ENCODE measurements around the gene MLLT3.

MLLT3 gene

DNA sequence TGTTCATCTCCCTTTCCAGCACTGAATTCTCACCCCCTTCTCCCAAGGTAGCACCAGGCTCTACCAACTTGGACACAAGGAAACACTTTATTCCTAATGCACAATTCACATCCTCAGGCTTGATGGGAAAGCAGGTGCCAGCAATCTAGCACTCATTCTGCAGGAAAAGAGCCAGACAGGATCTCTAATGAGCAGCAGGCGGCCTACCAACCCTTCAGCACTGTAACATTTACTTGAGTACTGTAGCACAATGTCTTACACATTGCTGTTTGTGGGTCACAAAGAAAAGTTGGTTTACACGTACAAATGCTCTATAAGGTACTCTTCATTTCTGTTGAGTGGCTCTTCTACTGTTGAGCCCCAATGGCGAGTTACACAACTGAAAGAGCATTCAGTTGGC, 254.4 kb downstream of the MLLT3 start:
- peaks cover 8% of the 10 kb centered on the region for H3K36me3 ChIP-seq (ENCODE audit: insufficient read depth, low read length)
- no peaks in the 10 kb centered on the region for H3K4me1 ChIP-seq (ENCODE audit: insufficient read depth, low read length)
- no peaks in the 10 kb centered on the region for H3K27me3 ChIP-seq (ENCODE audit: insufficient read depth, low read length)
- H3K4me3 ChIP-seq (ENCODE audit: low read length), result no peak overlapping the region
- H3K9me3 ChIP-seq (ENCODE audit: low read length), result no peaks in the 10 kb centered on the region
- no peak overlapping the region for H2AFZ ChIP-seq (ENCODE audit: low read depth, low read length)

DNA sequence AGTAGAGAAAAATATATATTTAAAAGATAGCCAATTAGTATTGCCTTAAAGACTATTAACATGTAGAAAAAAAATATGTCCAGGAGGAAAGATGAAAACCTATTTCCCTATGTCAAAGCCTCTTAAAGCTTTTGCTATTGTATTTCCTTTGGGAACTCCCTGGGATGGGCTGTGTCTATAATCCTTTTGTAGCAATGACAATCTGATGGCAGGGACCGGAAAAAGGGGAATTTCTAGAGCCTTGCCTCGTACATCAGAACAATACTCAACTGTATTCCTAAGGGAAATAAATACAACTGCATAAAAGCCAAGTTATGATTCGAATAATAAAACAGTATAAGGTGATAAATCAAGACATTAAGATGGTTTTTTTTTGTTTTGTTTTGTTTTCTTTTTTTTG, 257.3 kb downstream of the MLLT3 start:
- H3K4me3 ChIP-seq (ENCODE audit: low read length), result no peak overlapping the region
- no peaks in the 10 kb centered on the region for H3K4me1 ChIP-seq (ENCODE audit: insufficient read depth, low read length)
- H3K9me3 ChIP-seq (ENCODE audit: low read length), result no peaks in the 10 kb centered on the region

DNA sequence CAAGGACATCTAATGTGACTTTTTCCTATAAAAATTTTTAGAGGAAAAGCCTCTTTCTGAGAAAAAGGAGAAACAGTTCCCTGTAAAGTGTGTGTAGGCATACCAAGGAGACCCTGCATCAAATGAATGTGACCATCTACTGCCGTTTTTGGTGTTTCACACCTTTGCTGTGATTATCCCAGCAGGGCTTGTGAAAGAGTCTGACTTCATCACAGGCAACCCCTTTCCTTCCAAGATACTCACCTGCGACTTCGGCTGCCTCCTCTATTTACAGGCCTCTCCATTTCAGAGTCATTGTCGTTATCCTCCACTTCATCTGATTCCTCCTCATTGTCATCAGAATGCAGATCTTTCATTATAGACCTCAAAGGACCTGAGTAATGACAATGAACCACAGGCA, 259.1 kb downstream of the MLLT3 start:
- Histone ChIP-seq H3K4me3 (ENCODE audit: low read length) (no peak overlapping the region), H3K9me3 (ENCODE audit: low read length) (no peaks in the 10 kb centered on the region), H3K4me1 (ENCODE audit: insufficient read depth, low read length) (no peaks in the 10 kb centered on the region), H3K36me3 (ENCODE audit: insufficient read depth, low read length) (peaks cover 28% of the 10 kb centered on the region), H2AFZ (ENCODE audit: low read depth, low read length) (no peak overlapping the region), H3K27me3 (ENCODE audit: insufficient read depth, low read length) (no peaks in the 10 kb centered on the region)

More for the DNA sequence above, 257.3 kb downstream of the MLLT3 start:
- H3K36me3 ChIP-seq (ENCODE audit: insufficient read depth, low read length), result peaks cover 26% of the 10 kb centered on the region
- no peak overlapping the region for H2AFZ ChIP-seq (ENCODE audit: low read depth, low read length)
- H3K27me3 ChIP-seq (ENCODE audit: insufficient read depth, low read length), result no peaks in the 10 kb centered on the region

DNA sequence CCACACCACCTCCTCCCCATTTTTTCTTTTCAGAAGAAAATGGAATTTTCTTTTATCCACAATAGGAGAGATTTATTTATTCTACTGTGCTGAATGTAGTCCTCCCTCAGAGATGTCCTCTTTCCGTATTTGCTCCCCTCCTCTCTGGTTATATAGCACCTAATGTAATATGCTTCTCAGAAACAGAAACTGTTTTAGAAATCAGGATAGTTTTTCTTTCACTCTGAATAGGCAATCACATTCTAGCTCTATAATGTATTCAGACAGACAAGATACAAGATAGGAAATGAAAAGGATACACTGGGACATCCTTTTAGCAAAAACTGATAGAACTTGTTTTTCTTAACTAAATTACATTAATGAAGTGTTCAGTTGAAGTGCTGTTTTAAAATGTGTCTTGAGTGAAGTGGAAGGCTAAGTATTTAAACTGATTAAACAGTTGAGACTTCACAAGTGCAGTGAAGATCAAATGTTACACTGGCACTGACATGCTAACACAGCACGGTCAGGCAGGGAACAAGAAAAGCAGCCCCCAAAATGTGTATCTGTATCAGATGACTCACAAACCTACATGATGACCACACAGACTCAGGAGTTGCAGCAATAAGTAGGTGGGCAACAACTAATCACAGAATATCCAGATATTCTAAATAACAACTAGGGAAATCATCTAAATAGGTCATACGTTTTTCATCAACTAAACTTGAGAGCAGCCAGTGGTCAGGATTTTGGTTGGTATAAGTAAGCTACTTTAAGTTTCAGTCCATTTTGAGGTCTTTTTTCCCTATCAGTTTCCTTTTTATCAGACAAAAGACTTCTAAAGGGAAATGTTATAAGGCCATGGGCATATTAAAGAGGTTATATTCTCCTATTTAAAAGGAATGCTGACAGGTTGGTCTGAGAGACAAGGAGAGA, 260.4 kb downstream of the MLLT3 start:
- peaks cover 26% of the 10 kb centered on the region for H3K36me3 ChIP-seq (ENCODE audit: insufficient read depth, low read length)
- no peak overlapping the region for H2AFZ ChIP-seq (ENCODE audit: low read depth, low read length)
- peaks cover 9% of the 10 kb centered on the region for H3K4me1 ChIP-seq (ENCODE audit: insufficient read depth, low read length)
- H3K27me3 ChIP-seq (ENCODE audit: insufficient read depth, low read length), result no peaks in the 10 kb centered on the region
- H3K4me3 ChIP-seq (ENCODE audit: low read length), result no peak overlapping the region
- no peaks in the 10 kb centered on the region for H3K9me3 ChIP-seq (ENCODE audit: low read length)

DNA sequence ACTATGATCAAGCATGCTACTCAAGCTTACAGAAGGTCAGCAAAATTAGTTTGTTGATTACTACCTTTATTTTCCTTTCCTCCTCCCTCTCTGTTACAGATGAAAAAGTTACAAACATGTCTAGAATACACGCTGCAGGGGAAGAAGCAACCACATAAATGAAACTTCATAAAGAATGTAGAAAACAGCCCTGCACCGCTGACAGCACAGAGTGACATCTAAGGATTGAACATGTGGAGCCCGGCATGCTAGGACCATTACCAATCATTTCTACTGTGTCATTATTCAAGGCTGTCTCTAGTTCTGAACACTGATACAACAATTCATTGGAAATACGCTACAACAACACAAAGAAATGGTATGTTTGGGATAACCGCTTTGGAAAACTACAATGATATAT, 261.1 kb downstream of the MLLT3 start:
- peaks cover 15% of the 10 kb centered on the region for H3K4me1 ChIP-seq (ENCODE audit: insufficient read depth, low read length)
- H3K36me3 ChIP-seq (ENCODE audit: insufficient read depth, low read length), result peaks cover 26% of the 10 kb centered on the region
- H2AFZ ChIP-seq (ENCODE audit: low read depth, low read length), result no peak overlapping the region
- H3K27me3 ChIP-seq (ENCODE audit: insufficient read depth, low read length), result no peaks in the 10 kb centered on the region
- H3K9me3 ChIP-seq (ENCODE audit: low read length), result no peaks in the 10 kb centered on the region
- no peak overlapping the region for H3K4me3 ChIP-seq (ENCODE audit: low read length)

DNA sequence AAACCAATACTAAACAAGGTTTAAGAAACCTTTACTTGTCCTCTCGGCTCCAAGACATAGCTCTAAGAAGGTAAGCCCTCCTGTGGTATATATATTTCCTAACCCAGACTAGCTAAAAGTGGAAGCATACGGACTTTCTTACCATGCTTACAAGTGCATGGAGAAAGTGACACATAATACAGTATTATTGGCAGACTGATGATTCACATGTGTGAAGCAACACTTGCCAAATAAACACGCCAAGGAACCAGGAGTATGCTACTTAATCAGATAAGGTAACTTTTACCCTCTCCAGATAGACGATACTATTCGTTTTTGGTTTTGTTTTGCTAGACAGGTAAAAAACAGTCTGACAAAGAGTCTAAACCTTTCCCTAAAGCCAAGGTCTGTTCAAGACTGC, 264.1 kb downstream of the MLLT3 start:
- H3K4me3 ChIP-seq (ENCODE audit: low read length), result no peak overlapping the region
- peaks cover 21% of the 10 kb centered on the region for H3K4me1 ChIP-seq (ENCODE audit: insufficient read depth, low read length)
- no peak overlapping the region for H2AFZ ChIP-seq (ENCODE audit: low read depth, low read length)
- H3K27me3 ChIP-seq (ENCODE audit: insufficient read depth, low read length), result no peaks in the 10 kb centered on the region
- no peaks in the 10 kb centered on the region for H3K9me3 ChIP-seq (ENCODE audit: low read length)
- H3K36me3 ChIP-seq (ENCODE audit: insufficient read depth, low read length), result peaks cover 34% of the 10 kb centered on the region

DNA sequence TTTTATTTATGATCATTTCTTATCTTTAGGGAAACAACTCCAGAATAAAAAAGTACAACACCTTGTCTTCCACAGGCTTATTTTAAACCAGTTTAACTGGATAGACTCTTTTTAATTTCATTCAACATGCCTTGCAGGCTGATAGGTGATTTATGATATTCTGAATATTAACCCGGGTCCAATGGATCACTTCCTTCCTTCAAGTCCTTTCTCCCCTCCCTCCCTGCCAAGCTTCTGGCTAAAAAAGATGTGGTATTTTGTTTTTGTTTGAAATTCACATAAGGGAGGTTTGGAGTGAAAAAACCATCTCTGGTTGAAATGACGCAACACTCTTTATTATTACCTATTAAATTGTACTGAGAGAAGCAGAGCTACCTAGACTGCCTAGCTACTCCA, 265.3 kb downstream of the MLLT3 start:
- peak overlapping the region; percentile 40 for H3K4me3 ChIP-seq (ENCODE audit: low read length)
- no peaks in the 10 kb centered on the region for H3K27me3 ChIP-seq (ENCODE audit: insufficient read depth, low read length)
- peaks cover 21% of the 10 kb centered on the region for H3K4me1 ChIP-seq (ENCODE audit: insufficient read depth, low read length)

DNA sequence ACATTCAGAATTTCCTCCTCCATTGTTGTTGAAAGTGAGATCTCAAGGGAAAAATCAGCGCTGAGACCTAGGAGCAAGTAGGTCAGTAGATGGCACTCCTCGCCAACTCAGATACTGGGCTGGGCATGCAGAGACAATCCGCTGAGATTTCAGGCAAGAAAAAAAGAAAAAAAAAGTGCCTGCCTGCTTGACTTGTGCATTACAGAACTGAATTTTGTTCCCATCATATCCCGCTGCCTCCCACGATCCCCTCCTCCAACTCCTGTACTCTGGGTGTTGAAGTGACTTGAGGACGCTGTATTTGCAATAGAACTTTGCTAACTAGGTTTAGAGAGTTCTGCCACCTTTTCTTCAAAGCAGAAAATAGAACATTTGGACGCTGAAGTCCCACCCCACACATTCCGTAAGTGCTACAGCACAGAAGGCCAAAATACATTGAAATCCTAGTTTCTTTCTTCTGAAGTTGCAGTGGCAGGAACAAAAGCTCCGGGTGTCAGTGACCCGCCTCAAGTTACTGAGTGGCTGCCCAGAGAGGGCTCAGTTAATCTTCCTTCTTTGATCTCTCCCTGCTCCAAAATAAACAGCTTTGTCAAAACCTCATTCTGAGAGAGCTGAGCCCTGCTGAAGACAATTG, 265.8 kb downstream of the MLLT3 start:
- Histone ChIP-seq H3K4me3 (ENCODE audit: low read length) (peak overlapping the region; percentile 40), H3K36me3 (ENCODE audit: insufficient read depth, low read length) (peaks cover 30% of the 10 kb centered on the region), H2AFZ (ENCODE audit: low read depth, low read length) (peak overlapping the region; percentile 66), H3K4me1 (ENCODE audit: insufficient read depth, low read length) (peaks cover 21% of the 10 kb centered on the region), H3K9me3 (ENCODE audit: low read length) (no peaks in the 10 kb centered on the region), H3K27me3 (ENCODE audit: insufficient read depth, low read length) (no peaks in the 10 kb centered on the region)

More for the DNA sequence above, 265.3 kb downstream of the MLLT3 start:
- Histone ChIP-seq H3K36me3 (ENCODE audit: insufficient read depth, low read length) (peaks cover 32% of the 10 kb centered on the region), H2AFZ (ENCODE audit: low read depth, low read length) (peak overlapping the region; percentile 66), H3K9me3 (ENCODE audit: low read length) (no peaks in the 10 kb centered on the region)

DNA sequence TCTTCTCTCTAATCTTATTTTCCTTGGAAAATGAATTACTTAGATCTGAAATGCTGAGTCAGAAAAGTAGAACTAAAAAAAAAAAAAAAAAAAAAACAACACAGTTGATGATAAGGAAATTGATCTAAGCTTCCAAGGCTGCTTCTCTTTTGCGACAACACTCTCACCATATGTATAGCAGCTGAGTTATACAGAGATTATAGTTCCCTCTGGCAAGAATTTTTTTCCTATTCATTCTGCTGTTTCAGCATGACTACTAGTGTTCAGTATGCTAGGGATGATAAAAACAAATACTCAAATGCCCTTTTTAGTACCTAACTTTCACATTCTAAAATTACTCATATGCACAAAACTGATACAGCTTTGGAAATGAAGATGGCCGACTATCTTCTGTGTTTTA, 267.3 kb downstream of the MLLT3 start:
- Histone ChIP-seq H3K36me3 (ENCODE audit: insufficient read depth, low read length) (peaks cover 26% of the 10 kb centered on the region), H2AFZ (ENCODE audit: low read depth, low read length) (no peak overlapping the region), H3K4me3 (ENCODE audit: low read length) (no peak overlapping the region)

DNA sequence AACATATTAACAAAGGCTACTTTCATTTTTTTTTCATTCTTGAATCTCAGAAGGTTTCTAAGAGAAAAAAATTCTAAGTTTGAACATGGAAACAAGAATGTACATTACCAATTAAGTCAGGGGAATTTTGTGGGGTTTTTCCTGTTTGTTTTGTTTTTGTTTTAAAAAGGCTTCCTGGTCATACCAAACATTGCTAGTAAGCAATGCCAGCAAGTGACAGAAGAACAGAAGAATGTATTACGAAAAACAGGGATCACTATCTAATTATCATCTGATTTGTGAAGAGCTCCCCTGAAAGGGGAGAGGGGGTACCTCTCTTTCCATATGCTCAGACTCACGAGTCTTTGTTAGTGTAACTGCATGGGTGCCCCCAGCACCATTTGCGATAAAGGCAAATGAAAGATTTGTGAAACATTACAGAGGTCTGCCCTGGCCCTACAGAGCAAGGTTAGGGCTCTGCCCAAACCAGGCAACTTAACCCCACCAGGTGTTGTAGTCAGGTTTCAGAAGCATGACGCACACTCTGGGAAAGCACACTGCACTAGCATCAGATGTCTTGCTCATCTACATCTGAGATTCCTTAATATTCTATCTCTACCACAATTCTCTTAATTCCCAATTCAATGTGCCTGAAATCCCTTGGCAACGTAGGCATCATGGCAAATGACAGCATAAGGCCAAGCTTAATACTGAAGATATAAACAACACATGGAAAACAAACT, 268.2 kb downstream of the MLLT3 start:
- peaks cover 25% of the 10 kb centered on the region for H3K36me3 ChIP-seq (ENCODE audit: insufficient read depth, low read length)
- H3K9me3 ChIP-seq (ENCODE audit: low read length), result no peaks in the 10 kb centered on the region
- H2AFZ ChIP-seq (ENCODE audit: low read depth, low read length), result no peak overlapping the region
- H3K4me1 ChIP-seq (ENCODE audit: insufficient read depth, low read length), result peaks cover 21% of the 10 kb centered on the region
- no peak overlapping the region for H3K4me3 ChIP-seq (ENCODE audit: low read length)
- H3K27me3 ChIP-seq (ENCODE audit: insufficient read depth, low read length), result no peaks in the 10 kb centered on the region

More for the DNA sequence above, 267.3 kb downstream of the MLLT3 start:
- no peaks in the 10 kb centered on the region for H3K27me3 ChIP-seq (ENCODE audit: insufficient read depth, low read length)
- no peaks in the 10 kb centered on the region for H3K9me3 ChIP-seq (ENCODE audit: low read length)
- peaks cover 21% of the 10 kb centered on the region for H3K4me1 ChIP-seq (ENCODE audit: insufficient read depth, low read length)

DNA sequence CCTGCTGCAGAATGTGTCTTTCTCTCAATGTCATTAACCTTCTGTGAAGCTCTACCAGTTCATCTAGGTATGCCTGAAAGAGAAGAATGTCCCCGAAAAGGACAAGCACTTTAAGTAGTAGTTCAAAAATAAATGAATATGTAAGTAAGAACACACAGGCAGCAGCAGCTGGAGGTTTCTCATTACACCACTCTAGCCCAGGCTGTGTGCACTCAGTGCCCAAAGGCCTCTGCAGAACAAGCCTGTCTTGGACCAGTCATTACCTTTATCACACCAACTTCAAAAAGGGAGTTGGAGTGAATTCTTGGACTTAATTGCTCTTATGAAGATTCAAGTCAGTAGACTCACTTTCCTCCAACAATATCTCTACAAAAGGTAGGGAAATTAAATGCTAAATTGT, 268.8 kb downstream of the MLLT3 start:
- Histone ChIP-seq H3K9me3 (ENCODE audit: low read length) (no peaks in the 10 kb centered on the region), H2AFZ (ENCODE audit: low read depth, low read length) (no peak overlapping the region), H3K4me1 (ENCODE audit: insufficient read depth, low read length) (peaks cover 21% of the 10 kb centered on the region), H3K27me3 (ENCODE audit: insufficient read depth, low read length) (no peaks in the 10 kb centered on the region), H3K36me3 (ENCODE audit: insufficient read depth, low read length) (peaks cover 24% of the 10 kb centered on the region), H3K4me3 (ENCODE audit: low read length) (no peak overlapping the region)

DNA sequence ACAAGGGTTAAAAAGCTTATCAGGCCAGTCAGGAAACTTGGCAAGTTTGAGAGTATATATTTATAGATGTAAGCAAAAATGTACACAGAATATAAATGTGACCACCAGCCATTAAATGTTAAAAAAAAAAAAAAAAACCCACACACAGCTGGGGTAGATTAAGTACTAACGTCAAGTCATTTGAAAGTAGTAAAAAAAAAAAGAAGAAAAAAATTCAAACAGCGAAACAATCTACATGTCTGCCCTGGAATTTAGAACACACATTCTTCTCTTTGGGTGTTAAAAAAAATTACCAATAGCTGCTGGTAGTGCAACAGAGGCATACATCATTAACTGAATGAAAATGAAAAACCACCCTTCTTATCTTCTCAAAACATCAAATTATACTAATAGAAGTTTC, 269.7 kb downstream of the MLLT3 start:
- Histone ChIP-seq H3K4me3 (ENCODE audit: low read length) (no peak overlapping the region), H3K9me3 (ENCODE audit: low read length) (no peaks in the 10 kb centered on the region), H3K36me3 (ENCODE audit: insufficient read depth, low read length) (peaks cover 27% of the 10 kb centered on the region), H3K27me3 (ENCODE audit: insufficient read depth, low read length) (no peaks in the 10 kb centered on the region), H3K4me1 (ENCODE audit: insufficient read depth, low read length) (peaks cover 19% of the 10 kb centered on the region), H2AFZ (ENCODE audit: low read depth, low read length) (no peak overlapping the region)

DNA sequence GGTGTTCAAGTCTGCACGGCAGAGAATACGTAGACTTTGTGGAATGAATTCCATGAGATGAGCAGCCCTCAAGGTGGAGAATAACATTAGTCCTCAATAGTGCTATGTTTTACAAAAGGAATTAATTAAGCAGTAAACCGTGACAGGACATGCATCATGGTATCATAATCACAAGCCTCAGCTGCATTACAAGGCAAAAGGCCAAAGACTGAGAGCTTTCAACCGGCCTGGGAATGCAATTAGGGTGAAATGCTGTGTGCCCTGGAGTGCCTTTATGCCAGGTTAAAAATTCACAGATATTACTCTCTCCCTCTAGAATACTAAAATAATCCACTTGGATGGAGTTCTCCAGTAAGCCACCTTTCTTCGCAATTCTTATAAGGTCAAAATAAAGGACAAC, 270.6 kb downstream of the MLLT3 start:
- H3K27me3 ChIP-seq (ENCODE audit: insufficient read depth, low read length), result no peaks in the 10 kb centered on the region
- H3K9me3 ChIP-seq (ENCODE audit: low read length), result no peaks in the 10 kb centered on the region
- H2AFZ ChIP-seq (ENCODE audit: low read depth, low read length), result no peak overlapping the region
- H3K4me1 ChIP-seq (ENCODE audit: insufficient read depth, low read length), result peaks cover 10% of the 10 kb centered on the region
- H3K36me3 ChIP-seq (ENCODE audit: insufficient read depth, low read length), result peaks cover 27% of the 10 kb centered on the region
- H3K4me3 ChIP-seq (ENCODE audit: low read length), result no peak overlapping the region
